ENCODE results near the gene ACOT7.

Gene ACOT7

GRCh38 chr1:6427441-6428390 lies 34.1 kb upstream of the ACOT7 start:
- Histone ChIP-seq H3K27ac (ENCODE audit: low read length) (no peak overlapping the region), H3K9ac (ENCODE audit: low read depth, low read length) (no peak overlapping the region), H2AFZ (ENCODE audit: low read depth, low read length) (no peak overlapping the region), H3K9me3 (ENCODE audit: insufficient read depth, low read length, severe bottlenecking) (no peaks in the 10 kb centered on the region), H3K36me3 (ENCODE audit: insufficient read depth, low read length) (no peaks in the 10 kb centered on the region), H3K4me1 (ENCODE audit: insufficient read depth, low read length) (peaks cover 4% of the 10 kb centered on the region; the same call in 1 of the 2 replicates), H3K79me2 (ENCODE audit: insufficient read depth, low read length) (no peaks in the 10 kb centered on the region), H3K4me2 (ENCODE audit: insufficient read depth, low read length) (no peak overlapping the region), H3K27me3 (ENCODE audit: insufficient read depth, low read length, poor library complexity) (peaks cover 7% of the 10 kb centered on the region), H3K4me3 (ENCODE audit: low read depth in 1 of 2, low read length in 2 of 2) (no peak overlapping the region), H4K20me1 (ENCODE audit: insufficient read depth, low read length) (peaks cover 3% of the 10 kb centered on the region; the same call in 1 of the 2 replicates)
- no peak for ATAC-seq (ENCODE audit: insufficient read depth, low read depth)
- no peak for TF ChIP-seq EZH2 (IDR thresholded peaks at IDR 0.05; ENCODE audit: borderline replicate concordance, low read depth, low read length, severe bottlenecking)
- no peak for TF ChIP-seq CTCF (IDR thresholded peaks at IDR 0.05; ENCODE audit: borderline replicate concordance, extremely low read depth, low read length, poor library complexity, severe bottlenecking)
- no peak for DNase-seq

GRCh38 chr1:6426972-6427350 lies 33.4 kb upstream of the ACOT7 start:
- DNase-seq (no peak), ATAC-seq (ENCODE audit: insufficient read depth, low read depth) (no peak)
- no peak overlapping the region for H3K9ac ChIP-seq (ENCODE audit: low read depth, low read length)
- peaks cover 7% of the 10 kb centered on the region for H3K27me3 ChIP-seq (ENCODE audit: insufficient read depth, low read length, poor library complexity)
- no peaks in the 10 kb centered on the region for H3K9me3 ChIP-seq (ENCODE audit: insufficient read depth, low read length, severe bottlenecking)
- H3K4me3 ChIP-seq (ENCODE audit: low read depth in 1 of 2, low read length in 2 of 2), result no peak overlapping the region
- H3K4me1 ChIP-seq (ENCODE audit: insufficient read depth, low read length), result peaks cover 4% of the 10 kb centered on the region; the same call in 1 of the 2 replicates
- peaks cover 3% of the 10 kb centered on the region; the same call in 1 of the 2 replicates for H4K20me1 ChIP-seq (ENCODE audit: insufficient read depth, low read length)
- no peak overlapping the region for H2AFZ ChIP-seq (ENCODE audit: low read depth, low read length)
- H3K79me2 ChIP-seq (ENCODE audit: insufficient read depth, low read length), result no peaks in the 10 kb centered on the region
- H3K36me3 ChIP-seq (ENCODE audit: insufficient read depth, low read length), result no peaks in the 10 kb centered on the region
- TF ChIP-seq CTCF (IDR thresholded peaks at IDR 0.05; ENCODE audit: borderline replicate concordance, extremely low read depth, low read length, poor library complexity, severe bottlenecking) (no peak), EZH2 (IDR thresholded peaks at IDR 0.05; ENCODE audit: borderline replicate concordance, low read depth, low read length, severe bottlenecking) (no peak)
- no peak overlapping the region for H3K27ac ChIP-seq (ENCODE audit: low read length)
- no peak overlapping the region for H3K4me2 ChIP-seq (ENCODE audit: insufficient read depth, low read length)

GRCh38 chr1:6426277-6426971 lies 32.9 kb upstream of the ACOT7 start:
- H3K4me1 ChIP-seq (ENCODE audit: insufficient read depth, low read length), result peaks cover 4% of the 10 kb centered on the region; the same call in 1 of the 2 replicates
- H3K9me3 ChIP-seq (ENCODE audit: insufficient read depth, low read length, severe bottlenecking), result no peaks in the 10 kb centered on the region
- TF ChIP-seq CTCF (IDR thresholded peaks at IDR 0.05; ENCODE audit: borderline replicate concordance, extremely low read depth, low read length, poor library complexity, severe bottlenecking) (no peak), EZH2 (IDR thresholded peaks at IDR 0.05; ENCODE audit: borderline replicate concordance, low read depth, low read length, severe bottlenecking) (no peak)
- DNase-seq (no peak), ATAC-seq (ENCODE audit: insufficient read depth, low read depth) (no peak)
- H3K4me3 ChIP-seq (ENCODE audit: low read depth in 1 of 2, low read length in 2 of 2), result no peak overlapping the region
- H4K20me1 ChIP-seq (ENCODE audit: insufficient read depth, low read length), result peaks cover 3% of the 10 kb centered on the region; the same call in 1 of the 2 replicates
- H3K27me3 ChIP-seq (ENCODE audit: insufficient read depth, low read length, poor library complexity), result peaks cover 10% of the 10 kb centered on the region
- no peak overlapping the region for H3K4me2 ChIP-seq (ENCODE audit: insufficient read depth, low read length)
- H3K79me2 ChIP-seq (ENCODE audit: insufficient read depth, low read length), result no peaks in the 10 kb centered on the region
- no peaks in the 10 kb centered on the region for H3K36me3 ChIP-seq (ENCODE audit: insufficient read depth, low read length)
- no peak overlapping the region for H2AFZ ChIP-seq (ENCODE audit: low read depth, low read length)
- H3K27ac ChIP-seq (ENCODE audit: low read length), result no peak overlapping the region
- no peak overlapping the region for H3K9ac ChIP-seq (ENCODE audit: low read depth, low read length)
